CD14-positive monocyte (primary cell): Measurements from ENCODE around the gene PNPLA3. TPM values are rescaled to one million over a fixed set of nuclear protein-coding genes. Genes with fewer than 3 reads are reported as not detected.

ENCODE experiments used
- DNase-seq, 3 donors: peaks; one replicate each; pipeline ENCODE4 v3.0.0-alpha.2; 2011 to 2022
- H2AFZ ChIP-seq: 2 replicates; pipeline ENCODE4 v1.6.0; 2012; ENCODE audit warnings: mild to moderate bottlenecking, low read depth, low read length, inconsistent platforms; ENCODE audit not compliant: insufficient read depth, poor library complexity, severe bottlenecking
- H3K27ac ChIP-seq, 2 donors: 1 replicate in 1 of 2; 2 replicates in 1 of 2; pipeline ENCODE4 v1.5.1; 2012 to 2013; ENCODE audit warnings: low read length in 2 of 2, control low read depth in 1 of 2, inconsistent platforms in 1 of 2, low read depth in 1 of 2, mild to moderate bottlenecking in 1 of 2
- H3K27me3 ChIP-seq, 2 donors: one replicate each; pipeline versions ENCODE4 v1.6.0 to v1.6.1; 2011 to 2013; ENCODE audit warnings: low read length in 2 of 2; ENCODE audit not compliant: control insufficient read depth in 2 of 2, insufficient read depth in 2 of 2
- H3K36me3 ChIP-seq, 2 donors: replicated peaks in 1 of 2; 1 replicate in 1 of 2; 2 replicates in 1 of 2; pipeline versions ENCODE4 v1.5.1 to v1.6.1; 2012 to 2013; ENCODE audit warnings: low read length in 2 of 2, control low read depth in 1 of 2, inconsistent platforms in 1 of 2, mild to moderate bottlenecking in 1 of 2; ENCODE audit not compliant: insufficient read depth in 2 of 2, control insufficient read depth in 1 of 2
- H3K4me1 ChIP-seq, 2 donors: 1 replicate in 1 of 2; 2 replicates in 1 of 2; pipeline versions ENCODE4 v1.5.1 to v1.6.1; 2012 to 2013; ENCODE audit warnings: low read length in 2 of 2, control low read depth in 1 of 2, inconsistent platforms in 1 of 2, mild to moderate bottlenecking in 1 of 2, moderate library complexity in 1 of 2; ENCODE audit not compliant: insufficient read depth in 2 of 2, control insufficient read depth in 1 of 2
- H3K4me2 ChIP-seq: replicated peaks from 2 replicates; pipeline ENCODE3; 2012; ENCODE audit warnings: low read length, moderate library complexity, mild to moderate bottlenecking; ENCODE audit not compliant: poor library complexity, severe bottlenecking; ENCODE audit errors: extremely low read depth
- H3K4me3 ChIP-seq, 3 experiments: fragments of 200-600 bp in 1 of 3; sonication (generic) in 1 of 3; replicated peaks in 1 of 3; 1 replicate in 2 of 3; 2 replicates in 1 of 3; pipeline ENCODE4 v1.5.1; 2011 to 2013; ENCODE audit warnings: low read length in 3 of 3, mild to moderate bottlenecking in 3 of 3, control low read depth in 2 of 3, low read depth in 2 of 3, inconsistent platforms in 1 of 3, moderate library complexity in 1 of 3
- H3K79me2 ChIP-seq: 2 replicates; pipeline ENCODE4 v1.6.0; 2012; ENCODE audit warnings: mild to moderate bottlenecking, control low read depth, inconsistent platforms, low read length, moderate library complexity; ENCODE audit not compliant: insufficient read depth
- H3K9ac ChIP-seq: 2 replicates; pipeline ENCODE4 v1.6.0; 2017; ENCODE audit warnings: low read length, mild to moderate bottlenecking; ENCODE audit not compliant: insufficient read depth, poor library complexity, severe bottlenecking
- H3K9me3 ChIP-seq, 2 donors: replicated peaks in 1 of 2; 1 replicate in 1 of 2; 2 replicates in 1 of 2; pipeline versions ENCODE4 v1.5.1 to v1.6.1; 2012 to 2013; ENCODE audit warnings: low read length in 2 of 2, control low read depth in 1 of 2; ENCODE audit not compliant: control insufficient read depth in 1 of 2, insufficient read depth in 1 of 2
- H4K20me1 ChIP-seq: 2 replicates; pipeline ENCODE4 v1.6.0; 2012; ENCODE audit warnings: mild to moderate bottlenecking, low read length, control low read depth, moderate library complexity; ENCODE audit not compliant: insufficient read depth
- H3K27ac Mint-ChIP-seq, 7 donors: one replicate each; pipeline ENCODE4 v1.8.0; 2020; ENCODE audit warnings: mild to moderate bottlenecking in 7 of 7, mixed read lengths in 7 of 7, moderate library complexity in 6 of 7, inconsistent platforms in 2 of 7
- H3K27me3 Mint-ChIP-seq, 3 donors: one replicate each; pipeline ENCODE4 v1.8.0; 2021 to 2022; ENCODE audit warnings: low read depth in 3 of 3, mild to moderate bottlenecking in 3 of 3, mixed read lengths in 3 of 3, moderate library complexity in 3 of 3, inconsistent platforms in 1 of 3
- H3K36me3 Mint-ChIP-seq, 2 donors: one replicate each; pipeline ENCODE4 v1.8.0; 2020; ENCODE audit warnings: mixed read lengths in 2 of 2, inconsistent platforms in 1 of 2, mild to moderate bottlenecking in 1 of 2
- H3K4me1 Mint-ChIP-seq: one replicate; pipeline ENCODE4 v1.8.0; 2020; ENCODE audit warnings: mild to moderate bottlenecking, mixed read lengths
- H3K4me3 Mint-ChIP-seq, 2 donors: one replicate each; pipeline ENCODE4 v1.8.0; 2020; ENCODE audit warnings: mild to moderate bottlenecking in 2 of 2, mixed read lengths in 2 of 2, moderate library complexity in 1 of 2
- H3K9me3 Mint-ChIP-seq, 7 donors: one replicate each; pipeline ENCODE4 v1.8.0; 2020 to 2022; ENCODE audit warnings: mixed read lengths in 7 of 7, mild to moderate bottlenecking in 6 of 7, moderate library complexity in 6 of 7, inconsistent platforms in 2 of 7
- WGBS: methylation state at CpG from one replicate; pipeline ENCODE4 v1.1.5; 2013; ENCODE audit warnings: missing lambda C conversion rate; ENCODE audit not compliant: insufficient coverage; 5-methylcytosine and 5-hydroxymethylcytosine counted together
- intact Hi-C, 2 donors: fragments of 100-400 bp; cut with micrococcal nuclease; formaldehyde crosslinking; loops; one replicate each; pipeline versions ENCODE4 v1.15.0 to v1.15.1; 2023
- polyA plus RNA-seq, 3 donors: library from polyadenylated mRNA; depleted of rRNA in 1 of 3; unstranded in 2 of 3; stranded (reverse) in 1 of 3; fragments of 300-500 nt in 2 of 3; fragments of >200 nt in 1 of 3; fragmentation: Illumina TruSeq in 2 of 3; gene quantifications; 1 replicate in 2 of 3; 2 replicates in 1 of 3; pipeline ENCODE4 v1.2.3, GENCODE V29; 2012 to 2021
- TF ChIP-seq, protein P1 (sequence below): fragments of 200-600 bp; IDR thresholded peaks from one replicate; pipeline ENCODE4 v1.8.0; 2022; ENCODE audit warnings: antibody characterized with exemption, mild to moderate bottlenecking

Gene PNPLA3
- polyA plus RNA-seq, 3 donors, result not detected

DNA sequence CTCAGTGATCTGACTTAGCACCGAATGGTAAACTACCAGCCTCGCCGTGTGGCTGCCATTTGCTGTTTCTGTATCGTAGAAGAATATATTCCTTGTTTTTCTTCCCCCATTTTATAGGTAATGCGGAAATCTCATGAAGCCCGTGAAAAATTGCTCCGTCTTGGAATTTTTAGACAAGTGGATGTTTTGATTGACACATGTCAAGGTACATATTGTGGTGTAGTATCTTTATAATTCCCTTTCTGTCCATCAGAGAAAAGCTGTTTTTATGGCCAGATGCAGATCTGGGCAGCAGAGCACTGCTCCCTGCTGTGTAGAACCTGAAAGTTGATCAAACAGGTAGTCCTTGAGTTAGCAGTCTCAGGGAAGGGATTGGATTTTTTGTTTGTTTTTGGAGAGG lies 45.0 kb downstream of the PNPLA3 start:
- intact Hi-C loops, result no loop called here
- Mint-ChIP-seq H3K27me3 (no peaks in the 10 kb centered on the region), H3K36me3 (peaks cover 88 to 96% of the 10 kb centered on the region in 2 donors), H3K4me3 (no peak overlapping the region), H3K27ac (no peak overlapping the region), H3K4me1 (no peaks in the 10 kb centered on the region), H3K9me3 (peaks cover 0 to 2% (median 0%) of the 10 kb centered on the region in 7 donors)
- TF ChIP-seq, protein P1, sequence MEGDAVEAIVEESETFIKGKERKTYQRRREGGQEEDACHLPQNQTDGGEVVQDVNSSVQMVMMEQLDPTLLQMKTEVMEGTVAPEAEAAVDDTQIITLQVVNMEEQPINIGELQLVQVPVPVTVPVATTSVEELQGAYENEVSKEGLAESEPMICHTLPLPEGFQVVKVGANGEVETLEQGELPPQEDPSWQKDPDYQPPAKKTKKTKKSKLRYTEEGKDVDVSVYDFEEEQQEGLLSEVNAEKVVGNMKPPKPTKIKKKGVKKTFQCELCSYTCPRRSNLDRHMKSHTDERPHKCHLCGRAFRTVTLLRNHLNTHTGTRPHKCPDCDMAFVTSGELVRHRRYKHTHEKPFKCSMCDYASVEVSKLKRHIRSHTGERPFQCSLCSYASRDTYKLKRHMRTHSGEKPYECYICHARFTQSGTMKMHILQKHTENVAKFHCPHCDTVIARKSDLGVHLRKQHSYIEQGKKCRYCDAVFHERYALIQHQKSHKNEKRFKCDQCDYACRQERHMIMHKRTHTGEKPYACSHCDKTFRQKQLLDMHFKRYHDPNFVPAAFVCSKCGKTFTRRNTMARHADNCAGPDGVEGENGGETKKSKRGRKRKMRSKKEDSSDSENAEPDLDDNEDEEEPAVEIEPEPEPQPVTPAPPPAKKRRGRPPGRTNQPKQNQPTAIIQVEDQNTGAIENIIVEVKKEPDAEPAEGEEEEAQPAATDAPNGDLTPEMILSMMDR, result no peak
- Histone ChIP-seq H3K27me3 (no peaks in the 10 kb centered on the region), H4K20me1 (no peaks in the 10 kb centered on the region), H3K27ac (no peak overlapping the region), H3K79me2 (no peaks in the 10 kb centered on the region), H3K36me3 (peaks cover 97% of the 10 kb centered on the region in 2 donors), H3K9ac (no peak overlapping the region), H3K4me1 (no peaks in the 10 kb centered on the region), H3K4me2 (no peak overlapping the region), H3K9me3 (no peaks in the 10 kb centered on the region), H3K4me3 (no peak overlapping the region), H2AFZ (no peak overlapping the region)
- no peak for DNase-seq
- no CpG with 5 or more reads among the region's 7 CpGs for WGBS

DNA sequence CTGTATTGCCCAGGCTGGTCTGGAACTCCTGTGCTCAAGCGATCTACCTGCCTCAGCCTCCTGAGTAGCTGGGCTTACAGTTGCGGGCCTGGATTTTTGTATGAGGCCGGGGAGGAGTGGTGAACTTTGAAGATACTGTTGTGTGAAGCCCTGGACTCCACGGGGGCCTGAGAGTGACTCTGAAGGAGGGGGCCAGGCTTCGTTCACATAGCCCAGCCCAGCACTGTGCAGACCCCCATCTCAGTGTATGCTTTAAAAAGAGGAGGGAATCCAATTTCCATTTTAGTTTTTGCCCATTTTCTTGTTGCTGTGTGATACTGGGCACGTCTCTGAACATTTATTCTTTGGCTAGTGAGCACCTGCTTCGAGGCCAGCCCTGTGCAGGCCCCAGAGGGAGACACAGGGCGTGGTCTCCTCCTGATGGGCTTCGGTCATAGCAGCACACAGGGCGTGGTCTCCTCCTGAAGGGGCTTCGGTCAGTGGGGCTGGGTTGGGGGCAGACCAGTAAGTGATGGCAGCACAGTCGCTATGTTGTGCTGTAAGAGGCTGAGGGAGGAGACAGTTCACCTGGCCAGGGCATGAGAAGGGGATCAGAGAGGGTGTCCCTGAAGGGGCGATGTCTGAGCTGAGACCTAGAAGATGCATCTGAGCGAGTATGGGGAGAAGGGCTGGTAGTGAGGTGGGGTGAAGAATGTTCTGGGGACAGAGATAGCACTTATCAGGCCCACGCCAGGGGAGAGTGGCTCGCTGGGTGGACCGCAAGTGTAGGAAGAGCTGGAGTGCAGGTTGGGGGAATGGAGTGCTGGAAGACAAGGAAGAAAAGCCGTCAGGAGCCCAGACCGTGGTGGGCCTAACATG lies 45.6 kb downstream of the PNPLA3 start:
- Mint-ChIP-seq H3K4me1 (no peaks in the 10 kb centered on the region), H3K36me3 (peaks cover 89 to 96% of the 10 kb centered on the region in 2 donors), H3K27ac (peak overlapping the region in 2 of 7 donors; percentile 37 to 41), H3K9me3 (peaks cover 0 to 2% (median 0%) of the 10 kb centered on the region in 7 donors), H3K4me3 (no peak overlapping the region), H3K27me3 (no peaks in the 10 kb centered on the region)
- no peak overlapping the region for H3K4me3 ChIP-seq
- H3K4me1 ChIP-seq, result no peaks in the 10 kb centered on the region
- H3K79me2 ChIP-seq, result no peaks in the 10 kb centered on the region
- H3K4me2 ChIP-seq, result no peak overlapping the region
- 95% methylated on average over 16 of the region's 19 CpGs for WGBS
- no peaks in the 10 kb centered on the region for H3K27me3 ChIP-seq
- intact Hi-C loops, result no loop called here
- H2AFZ ChIP-seq, result no peak overlapping the region
- no peaks in the 10 kb centered on the region for H3K9me3 ChIP-seq
- H4K20me1 ChIP-seq, result no peaks in the 10 kb centered on the region
- H3K9ac ChIP-seq, result no peak overlapping the region
- H3K27ac ChIP-seq, result no peak overlapping the region
- TF ChIP-seq, protein P1, result no peak
- DNase-seq, result no peak
- H3K36me3 ChIP-seq, result peaks cover 97% of the 10 kb centered on the region in 2 donors
